Panc1 (cell line): ENCODE data around the gene RAET1E. TPM values are rescaled to one million over a fixed set of nuclear protein-coding genes. Genes with fewer than 3 reads are reported as not detected.

Source experiments
- ATAC-seq: fragments of 200-7000 bp; cut with Tn5 transposase; 2 replicates; pipeline ENCODE4 v1.9.1; 2020; ENCODE audit warnings: mild to moderate bottlenecking, moderate library complexity
- BruUV-seq: library from RNA; stranded (reverse); fragments of 400-500 nt; replicated peaks from 2 replicates; lab custom pipeline; 2021; lab: Mats Ljungman, UMichigan
- CTCF ChIA-PET: fragments of 300-600 bp; sonication (Branson Sonifier 250); formaldehyde crosslinking; loops from one replicate; lab custom pipeline; 2022; ENCODE audit warnings: antibody characterized with exemption; lab: Charles Lee
- POLR2A ChIA-PET: fragments of 300-600 bp; sonication (Branson Sonifier 250); formaldehyde crosslinking; loops from one replicate; lab custom pipeline; 2022; ENCODE audit warnings: antibody characterized with exemption; lab: Charles Lee
- DNase-seq: peaks from one replicate; pipeline ENCODE4 v3.0.0-alpha.2; 2010; ENCODE audit warnings: low read depth, low spot score
- H3K27ac ChIP-seq: 2 replicates; pipeline ENCODE4 v1.5.1; 2011; ENCODE audit warnings: mild to moderate bottlenecking, low read length, inconsistent platforms
- H3K27me3 ChIP-seq: fragments of 200-500 bp; sonication (Bioruptor generic); 2 replicates; pipeline ENCODE4 v1.6.0; 2014; ENCODE audit warnings: low read length, inconsistent platforms; ENCODE audit not compliant: control insufficient read depth, insufficient read depth
- H3K36me3 ChIP-seq: fragments of 200-500 bp; sonication (Bioruptor generic); 2 replicates; pipeline ENCODE4 v1.5.1; 2014; ENCODE audit warnings: inconsistent platforms, mild to moderate bottlenecking, low read length, moderate library complexity; ENCODE audit not compliant: control insufficient read depth, insufficient read depth
- H3K4me1 ChIP-seq: 2 replicates; pipeline ENCODE4 v1.5.1; 2011; ENCODE audit warnings: inconsistent platforms, mild to moderate bottlenecking, low read length, moderate library complexity; ENCODE audit not compliant: control insufficient read depth, insufficient read depth
- H3K4me3 ChIP-seq, 2 experiments: 2 replicates each; pipeline ENCODE4 v1.5.1; 2011 to 2012; ENCODE audit warnings: low read depth in 2 of 2, low read length in 2 of 2, mild to moderate bottlenecking in 2 of 2, inconsistent platforms in 1 of 2, moderate library complexity in 1 of 2
- H3K9me3 ChIP-seq: fragments of 200-500 bp; sonication (Bioruptor generic); 2 replicates; pipeline ENCODE4 v1.5.1; 2014; ENCODE audit warnings: low read depth, mild to moderate bottlenecking, inconsistent platforms, low read length, moderate library complexity; ENCODE audit not compliant: control insufficient read depth, insufficient read depth
- CTCF ChIP-seq: fragments of 450-650 bp; IDR thresholded peaks from 2 replicates; pipeline ENCODE4 v1.5.1; 2017; ENCODE audit warnings: mild to moderate bottlenecking
- POLR2AphosphoS5 ChIP-seq: IDR thresholded peaks from 2 replicates; pipeline ENCODE4 v1.6.1; 2012; ENCODE audit warnings: mild to moderate bottlenecking, low read depth, low read length, moderate library complexity
- REST ChIP-seq, 2 experiments: IDR thresholded peaks; 2 replicates each; pipeline ENCODE4 v1.6.1; 2011 to 2012; ENCODE audit warnings: low read depth in 2 of 2, control low read depth in 1 of 2, low read length in 1 of 2, mild to moderate bottlenecking in 1 of 2, moderate library complexity in 1 of 2; ENCODE audit not compliant: insufficient read depth in 1 of 2
- SIN3A ChIP-seq: IDR thresholded peaks from 2 replicates; pipeline ENCODE4 v1.6.1; 2012; ENCODE audit warnings: low read depth, mild to moderate bottlenecking, low read length, moderate library complexity, borderline replicate concordance; ENCODE audit not compliant: insufficient read depth
- TCF7L2 ChIP-seq: IDR thresholded peaks from 2 replicates; pipeline ENCODE4 v1.6.1; 2011; ENCODE audit warnings: mild to moderate bottlenecking, low read depth, low read length, inconsistent platforms
- in situ Hi-C: cut with HindIII; loops from 2 replicates; pipeline ENCODE4 v1.10.0; 2016; ENCODE audit warnings: low sequenced_read_pairs, low pct_unique_long_range_greater_than_20kb
- intact Hi-C: fragments of 100-400 bp; cut with micrococcal nuclease; formaldehyde crosslinking; loops from one replicate; pipeline ENCODE4 v1.10.0; 2022; ENCODE audit not compliant: unreplicated experiment
- total RNA-seq: library from RNA; stranded (reverse); gene quantifications from one replicate; pipeline ENCODE4 v1.2.1, GENCODE V29; 2021; ENCODE audit not compliant: unreplicated experiment

Gene RAET1E
- total RNA-seq, 1 experiment from 2014 or later = 1.8 TPM

GRCh38 chr6:149934249-149935156, 36.6 kb upstream of the RAET1E start:
- BruUV-seq = no TSS peak
- intact Hi-C loops = loop anchor here (2.0 kb wide), 1 partner anchor 82 kb away; no protein-coding TSS in a partner anchor
- CTCF ChIA-PET = no interaction called here
- DNase-seq (peak; percentile 61), ATAC-seq (peak; percentile 60)
- Histone ChIP-seq H3K36me3 (no peaks in the 10 kb centered on the region), H3K27ac (no peak overlapping the region), H3K4me3 (no peak overlapping the region), H3K9me3 (no peaks in the 10 kb centered on the region), H3K4me1 (peaks cover 6% of the 10 kb centered on the region), H3K27me3 (peaks cover 19% of the 10 kb centered on the region)
- TF ChIP-seq SIN3A (no peak), CTCF (peak; percentile 81)
- in situ Hi-C loops = no loop called here
- POLR2A ChIA-PET = no interaction called here

- Histone ChIP-seq H3K27me3 (peaks cover 20% of the 10 kb centered on the region), H3K36me3 (no peaks in the 10 kb centered on the region), H3K4me1 (no peaks in the 10 kb centered on the region; the same call in 1 of the 2 replicates), H3K27ac (no peak overlapping the region), H3K9me3 (no peaks in the 10 kb centered on the region), H3K4me3 (no peak overlapping the region)
- intact Hi-C loops = no loop called here
- ATAC-seq = no peak
- in situ Hi-C loops = no loop called here
- DNase-seq = no peak
- no TSS peak for BruUV-seq
- TF ChIP-seq POLR2AphosphoS5 = no peak
- CTCF ChIA-PET = no interaction called here
- POLR2A ChIA-PET = no interaction called here
Measured at GRCh38 chr6:149933461-149933860, 35.5 kb upstream of the RAET1E start.

GRCh38 chr6:149933036-149933435, 35.1 kb upstream of the RAET1E start:
- no peaks in the 10 kb centered on the region for H3K9me3 ChIP-seq
- TF ChIP-seq SIN3A (no peak), CTCF (no peak), REST (IDR thresholded peaks at IDR 0.05; ENCODE audit: insufficient read depth in 1 of 2, low read depth in 2 of 2, low read length in 1 of 2) (no peak), POLR2AphosphoS5 (no peak), TCF7L2 (no peak)
- ATAC-seq (no peak), DNase-seq (no peak)
- in situ Hi-C loops = no loop called here
- H3K27ac ChIP-seq = no peak overlapping the region
- H3K4me3 ChIP-seq = no peak overlapping the region
- BruUV-seq = no TSS peak
- H3K36me3 ChIP-seq = no peaks in the 10 kb centered on the region
- H3K27me3 ChIP-seq = peaks cover 20% of the 10 kb centered on the region
- CTCF ChIA-PET = no interaction called here
- intact Hi-C loops = no loop called here
- H3K4me1 ChIP-seq = no peaks in the 10 kb centered on the region; the same call in 1 of the 2 replicates
- POLR2A ChIA-PET = no interaction called here
